ENCODE measurements around the gene RNF2.

The RNF2 gene

DNA sequence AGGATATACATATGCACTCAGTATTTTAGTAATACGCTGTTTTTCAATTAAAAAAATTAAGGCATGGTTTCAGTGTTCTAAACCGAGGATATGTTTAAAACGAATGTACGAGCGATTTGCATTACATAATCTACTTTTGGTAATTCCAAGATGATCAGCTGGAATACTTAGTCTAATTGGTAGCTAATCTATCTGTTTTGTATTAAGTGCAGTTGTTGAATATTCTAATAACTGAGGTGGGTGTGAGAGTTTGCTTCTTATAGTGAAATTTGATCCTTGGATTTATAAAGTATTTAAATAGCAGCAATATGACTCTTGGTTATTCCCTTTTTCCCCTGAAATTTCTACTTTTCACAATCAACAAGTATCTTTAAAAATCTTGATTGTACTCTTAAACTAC is 1.3 kb downstream of the RNF2 start:
- no CpG with 5 or more reads among the region's 5 CpGs for WGBS (ENCODE audit: extremely low coverage, insufficient coverage, insufficient read length)
- no peak overlapping the region for H2AK5ac ChIP-seq (ENCODE audit: low read length)
- H2BK120ac ChIP-seq (ENCODE audit: insufficient read depth, low read length, poor library complexity): no peak overlapping the region
- H4K91ac ChIP-seq (ENCODE audit: low read depth, low read length): no peak overlapping the region
- H3K9ac ChIP-seq (ENCODE audit: low read length): no peak overlapping the region
- no peak overlapping the region for H3K27ac ChIP-seq (ENCODE audit: low read depth, low read length)
- H3K4me2 ChIP-seq (ENCODE audit: low read length): peak overlapping the region; percentile 92
- no peak overlapping the region for H4K8ac ChIP-seq (ENCODE audit: low read depth, low read length)
- H4K12ac ChIP-seq (ENCODE audit: low read depth, low read length): no peak overlapping the region
- H3K4me1 ChIP-seq (ENCODE audit: control insufficient read depth in 1 of 2, insufficient read depth in 2 of 2, low read length in 2 of 2): peaks cover 3 to 4% of the 10 kb centered on the region in 2 experiments
- no peak overlapping the region for H3K4ac ChIP-seq (ENCODE audit: low read depth, low read length)
- no peaks in the 10 kb centered on the region for H3K9me3 ChIP-seq (ENCODE audit: insufficient read depth, low read depth, low read length)
- no peak overlapping the region for H3K4me3 ChIP-seq (ENCODE audit: low read depth, low read length)
- H3K14ac ChIP-seq (ENCODE audit: low read length): no peak overlapping the region
- H3K36me3 ChIP-seq (ENCODE audit: control insufficient read depth in 1 of 2, insufficient read depth in 2 of 2, low read length in 2 of 2): no peaks in the 10 kb centered on the region
- no peak overlapping the region for H3K18ac ChIP-seq (ENCODE audit: low read length)
- no peak overlapping the region for H2AFZ ChIP-seq (ENCODE audit: insufficient read depth, low read length, poor library complexity)
- DNase-seq: no peak
- peaks cover 11% of the 10 kb centered on the region for H3K79me1 ChIP-seq (ENCODE audit: low read length)
- peaks cover 19% of the 10 kb centered on the region for H3K79me2 ChIP-seq (ENCODE audit: control insufficient read depth, insufficient read depth, low read length, poor library complexity)
- no peak overlapping the region for H2BK5ac ChIP-seq (ENCODE audit: low read depth, low read length, poor library complexity)
- no peaks in the 10 kb centered on the region for H3K27me3 ChIP-seq (ENCODE audit: insufficient read depth, low read length)
- no peak overlapping the region for H3K23ac ChIP-seq (ENCODE audit: low read length)
- H2BK12ac ChIP-seq (ENCODE audit: low read length): no peak overlapping the region

DNA sequence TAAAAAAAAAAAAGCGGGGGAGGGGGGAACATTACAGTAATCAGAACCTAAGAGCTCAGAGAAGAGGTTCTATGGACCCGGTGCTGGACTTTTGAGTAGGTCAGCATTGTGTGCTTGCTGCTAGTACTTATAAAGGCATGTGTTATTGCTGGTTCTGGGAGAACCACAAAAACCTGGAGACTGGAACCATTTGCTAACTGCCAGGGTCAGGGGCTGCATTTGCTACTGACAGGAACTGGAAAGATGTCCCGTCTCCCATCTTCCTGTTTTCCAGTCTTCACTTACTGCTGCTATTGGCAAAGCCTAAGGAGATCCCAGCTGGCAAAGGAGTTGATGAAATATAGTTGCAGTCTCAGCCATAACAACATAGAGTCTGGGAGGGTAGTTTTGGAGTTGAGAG is 4.3 kb downstream of the RNF2 start:
- no peak overlapping the region for H3K9ac ChIP-seq (ENCODE audit: low read length)
- H3K79me2 ChIP-seq (ENCODE audit: control insufficient read depth, insufficient read depth, low read length, poor library complexity): peaks cover 24% of the 10 kb centered on the region
- H3K27me3 ChIP-seq (ENCODE audit: insufficient read depth, low read length): no peaks in the 10 kb centered on the region
- H3K36me3 ChIP-seq (ENCODE audit: control insufficient read depth in 1 of 2, insufficient read depth in 2 of 2, low read length in 2 of 2): peaks cover 3 to 4% of the 10 kb centered on the region in 2 experiments
- peaks cover 3 to 4% of the 10 kb centered on the region in 2 experiments for H3K4me1 ChIP-seq (ENCODE audit: control insufficient read depth in 1 of 2, insufficient read depth in 2 of 2, low read length in 2 of 2)
- peaks cover 11% of the 10 kb centered on the region for H3K79me1 ChIP-seq (ENCODE audit: low read length)
- H4K91ac ChIP-seq (ENCODE audit: low read depth, low read length): no peak overlapping the region
- H3K9me3 ChIP-seq (ENCODE audit: insufficient read depth, low read depth, low read length): no peaks in the 10 kb centered on the region
- no peak overlapping the region for H3K14ac ChIP-seq (ENCODE audit: low read length)
- H2AK5ac ChIP-seq (ENCODE audit: low read length): no peak overlapping the region
- H4K12ac ChIP-seq (ENCODE audit: low read depth, low read length): no peak overlapping the region
- H2BK120ac ChIP-seq (ENCODE audit: insufficient read depth, low read length, poor library complexity): no peak overlapping the region
- H2BK5ac ChIP-seq (ENCODE audit: low read depth, low read length, poor library complexity): no peak overlapping the region
- no peak overlapping the region for H2BK12ac ChIP-seq (ENCODE audit: low read length)
- H3K23ac ChIP-seq (ENCODE audit: low read length): no peak overlapping the region
- WGBS (ENCODE audit: extremely low coverage, insufficient coverage, insufficient read length): 100% methylated on average over 1 of the region's 3 CpGs
- H3K18ac ChIP-seq (ENCODE audit: low read length): no peak overlapping the region
- H3K4me3 ChIP-seq (ENCODE audit: low read depth, low read length): no peak overlapping the region
- H4K8ac ChIP-seq (ENCODE audit: low read depth, low read length): no peak overlapping the region
- DNase-seq: no peak
- H2AFZ ChIP-seq (ENCODE audit: insufficient read depth, low read length, poor library complexity): no peak overlapping the region
- no peak overlapping the region for H3K27ac ChIP-seq (ENCODE audit: low read depth, low read length)
- peak overlapping the region; percentile 82 for H3K4ac ChIP-seq (ENCODE audit: low read depth, low read length)
- no peak overlapping the region for H3K4me2 ChIP-seq (ENCODE audit: low read length)

DNA sequence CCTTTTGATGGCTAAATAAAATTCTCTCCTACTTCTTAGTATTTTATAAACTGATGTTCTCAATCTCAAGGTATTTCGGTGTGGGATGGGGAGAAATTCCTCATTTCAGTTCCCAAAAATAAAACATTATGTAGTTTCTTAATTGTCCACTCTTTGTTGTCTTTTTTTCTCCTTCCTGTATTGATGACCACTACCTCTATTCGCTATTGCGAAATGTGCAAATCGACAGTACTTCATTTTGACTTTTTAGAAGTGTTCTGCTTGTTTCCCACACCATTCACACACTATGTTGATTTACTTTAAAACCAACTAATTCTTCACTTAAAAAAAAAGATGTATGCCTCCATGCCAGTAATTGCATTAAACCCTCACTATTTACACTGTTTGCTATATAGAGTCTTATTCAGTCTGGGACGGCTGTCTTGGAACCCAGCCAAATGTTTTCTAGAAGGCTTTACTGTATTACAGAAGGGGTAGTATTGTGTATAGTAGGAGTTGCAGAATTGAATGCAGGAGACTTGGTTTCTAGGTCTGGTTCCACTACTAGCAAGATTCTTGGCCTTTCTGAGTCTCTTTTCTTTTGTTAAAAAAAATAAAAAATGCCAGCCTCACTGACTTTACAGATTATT is 5.6 kb downstream of the RNF2 start:
- Histone ChIP-seq H3K4ac (ENCODE audit: low read depth, low read length) (peak overlapping the region; percentile 52), H2BK12ac (ENCODE audit: low read length) (no peak overlapping the region), H3K36me3 (ENCODE audit: control insufficient read depth in 1 of 2, insufficient read depth in 2 of 2, low read length in 2 of 2) (peaks cover 3 to 4% of the 10 kb centered on the region in 2 experiments), H3K4me3 (ENCODE audit: low read depth, low read length) (no peak overlapping the region), H4K91ac (ENCODE audit: low read depth, low read length) (no peak overlapping the region), H3K14ac (ENCODE audit: low read length) (no peak overlapping the region), H2BK5ac (ENCODE audit: low read depth, low read length, poor library complexity) (no peak overlapping the region), H3K23ac (ENCODE audit: low read length) (no peak overlapping the region), H4K12ac (ENCODE audit: low read depth, low read length) (no peak overlapping the region), H3K27me3 (ENCODE audit: insufficient read depth, low read length) (no peaks in the 10 kb centered on the region), H2AK5ac (ENCODE audit: low read length) (no peak overlapping the region), H3K9me3 (ENCODE audit: insufficient read depth, low read depth, low read length) (no peaks in the 10 kb centered on the region), H3K4me2 (ENCODE audit: low read length) (no peak overlapping the region), H3K4me1 (ENCODE audit: control insufficient read depth in 1 of 2, insufficient read depth in 2 of 2, low read length in 2 of 2) (peaks cover 0 to 3% of the 10 kb centered on the region in 2 experiments), H3K27ac (ENCODE audit: low read depth, low read length) (no peak overlapping the region), H3K18ac (ENCODE audit: low read length) (no peak overlapping the region), H2AFZ (ENCODE audit: insufficient read depth, low read length, poor library complexity) (no peak overlapping the region), H3K9ac (ENCODE audit: low read length) (no peak overlapping the region), H3K79me1 (ENCODE audit: low read length) (peaks cover 3% of the 10 kb centered on the region), H2BK120ac (ENCODE audit: insufficient read depth, low read length, poor library complexity) (no peak overlapping the region), H3K79me2 (ENCODE audit: control insufficient read depth, insufficient read depth, low read length, poor library complexity) (peaks cover 20% of the 10 kb centered on the region), H4K8ac (ENCODE audit: low read depth, low read length) (no peak overlapping the region)
- no peak for DNase-seq
- no CpG with 5 or more reads among the region's 5 CpGs for WGBS (ENCODE audit: extremely low coverage, insufficient coverage, insufficient read length)

DNA sequence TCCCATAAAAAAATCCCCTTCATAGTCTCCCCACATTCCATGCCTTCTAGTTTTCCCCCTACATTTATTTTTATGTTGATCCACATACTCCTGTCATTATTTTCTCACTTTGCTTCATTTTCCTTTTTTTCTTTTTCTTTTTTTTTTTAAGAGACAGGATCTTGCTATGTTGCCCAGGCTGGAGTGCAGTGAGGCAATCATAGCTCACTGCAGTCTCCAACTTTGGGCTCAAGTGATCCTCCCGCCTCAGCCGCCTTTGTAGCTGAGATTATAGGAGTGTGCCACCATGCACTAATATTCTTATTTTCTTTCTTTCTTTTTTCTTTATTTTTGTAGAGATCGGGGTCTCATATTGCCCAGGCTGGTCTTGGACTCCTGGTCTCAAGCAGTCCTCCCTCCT is 7.8 kb downstream of the RNF2 start:
- Histone ChIP-seq H3K9me3 (ENCODE audit: insufficient read depth, low read depth, low read length) (no peaks in the 10 kb centered on the region), H3K27ac (ENCODE audit: low read depth, low read length) (no peak overlapping the region), H3K4me2 (ENCODE audit: low read length) (no peak overlapping the region), H2BK5ac (ENCODE audit: low read depth, low read length, poor library complexity) (no peak overlapping the region), H2AK5ac (ENCODE audit: low read length) (no peak overlapping the region), H4K8ac (ENCODE audit: low read depth, low read length) (no peak overlapping the region), H3K18ac (ENCODE audit: low read length) (no peak overlapping the region), H4K12ac (ENCODE audit: low read depth, low read length) (no peak overlapping the region), H3K9ac (ENCODE audit: low read length) (no peak overlapping the region), H3K4me3 (ENCODE audit: low read depth, low read length) (no peak overlapping the region), H4K91ac (ENCODE audit: low read depth, low read length) (no peak overlapping the region), H2BK12ac (ENCODE audit: low read length) (no peak overlapping the region), H2AFZ (ENCODE audit: insufficient read depth, low read length, poor library complexity) (no peak overlapping the region), H3K4me1 (ENCODE audit: control insufficient read depth in 1 of 2, insufficient read depth in 2 of 2, low read length in 2 of 2) (peaks cover 0 to 3% of the 10 kb centered on the region in 2 experiments), H3K4ac (ENCODE audit: low read depth, low read length) (peak overlapping the region; percentile 79), H3K23ac (ENCODE audit: low read length) (no peak overlapping the region), H3K36me3 (ENCODE audit: control insufficient read depth in 1 of 2, insufficient read depth in 2 of 2, low read length in 2 of 2) (peaks cover 3 to 4% of the 10 kb centered on the region in 2 experiments), H3K27me3 (ENCODE audit: insufficient read depth, low read length) (no peaks in the 10 kb centered on the region), H2BK120ac (ENCODE audit: insufficient read depth, low read length, poor library complexity) (no peak overlapping the region), H3K79me2 (ENCODE audit: control insufficient read depth, insufficient read depth, low read length, poor library complexity) (peaks cover 21% of the 10 kb centered on the region), H3K14ac (ENCODE audit: low read length) (no peak overlapping the region), H3K79me1 (ENCODE audit: low read length) (no peaks in the 10 kb centered on the region)
- no CpG with 5 or more reads among the region's 3 CpGs for WGBS (ENCODE audit: extremely low coverage, insufficient coverage, insufficient read length)
- DNase-seq: no peak

All from trophoblast cell (in vitro differentiated cells and primary cell).